ENCODE results near the gene PGAP3.

- TF ChIP-seq CTCF (conservative IDR thresholded peaks at IDR 0.05; ENCODE audit: low read depth, low read length) (no peak), POLR2A (IDR thresholded peaks at IDR 0.05; ENCODE audit: low read depth, low read length) (no peak), RAD21 (IDR thresholded peaks at IDR 0.05; ENCODE audit: low read length) (no peak), BHLHE40 (IDR thresholded peaks at IDR 0.05; ENCODE audit: low read depth, low read length) (no peak), CEBPB (IDR thresholded peaks at IDR 0.05; ENCODE audit: low read depth, low read length) (no peak)
These were observed 49.5 kb downstream of the PGAP3 start for GRCh38 chr17:39638317-39638716.

Measured in IMR-90 (cell line).